ENCODE results near the gene LRRC40. TPM values are rescaled to one million over a fixed set of nuclear protein-coding genes. Genes with fewer than 3 reads are reported as not detected.

Gene LRRC40
- total RNA-seq, 1 experiment from 2014 or later = 15.9 TPM

DNA sequence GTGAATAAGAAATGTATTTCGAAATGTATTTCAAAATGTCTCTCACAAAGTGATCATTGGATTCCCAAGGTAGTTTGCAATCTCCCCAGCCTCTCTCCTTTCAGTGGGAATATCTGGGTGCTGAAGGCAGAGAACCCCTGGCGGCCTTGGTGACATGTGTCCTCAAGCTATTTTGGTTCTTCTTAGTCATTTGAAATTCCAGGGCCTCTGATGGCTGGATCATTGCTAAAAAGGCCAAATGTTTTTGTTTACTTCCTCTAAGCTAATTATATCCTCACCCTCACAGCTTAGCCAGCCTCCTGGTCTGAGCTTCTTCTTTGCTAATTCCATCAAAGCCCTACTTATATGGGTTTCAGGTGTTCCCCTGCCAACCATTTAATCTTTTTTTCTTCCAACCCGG lies 71.2 kb downstream of the LRRC40 start:
- H3K27ac ChIP-seq (ENCODE audit: low read length) = no peak overlapping the region
- no peaks in the 10 kb centered on the region for H3K36me3 ChIP-seq (ENCODE audit: control insufficient read depth, insufficient read depth, low read length)
- BruUV-seq (replicated peaks) = no TSS peak
- POLR2A ChIA-PET = no interaction called here
- 0 out of 2 replicates have a peak, but pooled peaks cover 4% of the 10 kb centered on the region for H3K4me1 ChIP-seq (ENCODE audit: control insufficient read depth, insufficient read depth, low read length)
- no peak for DNase-seq (ENCODE audit: low read depth, low spot score)
- intact Hi-C loops (cut with micrococcal nuclease; ENCODE audit: unreplicated experiment) = loop anchor here (5.0 kb wide), 1 partner anchor 73 kb away; the partner anchor contains the start of gene LRRC40
- TF ChIP-seq, protein P1, sequence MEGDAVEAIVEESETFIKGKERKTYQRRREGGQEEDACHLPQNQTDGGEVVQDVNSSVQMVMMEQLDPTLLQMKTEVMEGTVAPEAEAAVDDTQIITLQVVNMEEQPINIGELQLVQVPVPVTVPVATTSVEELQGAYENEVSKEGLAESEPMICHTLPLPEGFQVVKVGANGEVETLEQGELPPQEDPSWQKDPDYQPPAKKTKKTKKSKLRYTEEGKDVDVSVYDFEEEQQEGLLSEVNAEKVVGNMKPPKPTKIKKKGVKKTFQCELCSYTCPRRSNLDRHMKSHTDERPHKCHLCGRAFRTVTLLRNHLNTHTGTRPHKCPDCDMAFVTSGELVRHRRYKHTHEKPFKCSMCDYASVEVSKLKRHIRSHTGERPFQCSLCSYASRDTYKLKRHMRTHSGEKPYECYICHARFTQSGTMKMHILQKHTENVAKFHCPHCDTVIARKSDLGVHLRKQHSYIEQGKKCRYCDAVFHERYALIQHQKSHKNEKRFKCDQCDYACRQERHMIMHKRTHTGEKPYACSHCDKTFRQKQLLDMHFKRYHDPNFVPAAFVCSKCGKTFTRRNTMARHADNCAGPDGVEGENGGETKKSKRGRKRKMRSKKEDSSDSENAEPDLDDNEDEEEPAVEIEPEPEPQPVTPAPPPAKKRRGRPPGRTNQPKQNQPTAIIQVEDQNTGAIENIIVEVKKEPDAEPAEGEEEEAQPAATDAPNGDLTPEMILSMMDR (IDR thresholded peaks at IDR 0.05) = no peak
- TF ChIP-seq SIN3A (IDR thresholded peaks at IDR 0.05; ENCODE audit: borderline replicate concordance, insufficient read depth, low read depth, low read length) = no peak
- TF ChIP-seq REST (IDR thresholded peaks at IDR 0.05; ENCODE audit: insufficient read depth in 1 of 2, low read depth in 2 of 2, low read length in 1 of 2) = no peak
- TF ChIP-seq TCF7L2 (IDR thresholded peaks at IDR 0.05; ENCODE audit: low read depth, low read length) = no peak
- no peak for TF ChIP-seq POLR2AphosphoS5 (IDR thresholded peaks at IDR 0.05; ENCODE audit: low read depth, low read length)
- peaks cover 4% of the 10 kb centered on the region; the same call in 1 of the 2 replicates for H3K27me3 ChIP-seq (ENCODE audit: control insufficient read depth, insufficient read depth, low read length)
- ATAC-seq = no peak
- no peaks in the 10 kb centered on the region for H3K9me3 ChIP-seq (ENCODE audit: control insufficient read depth, insufficient read depth, low read depth, low read length)
- CTCF ChIA-PET = no interaction called here
- H3K4me3 ChIP-seq (ENCODE audit: low read depth in 2 of 2, low read length in 2 of 2) = no peak overlapping the region
- in situ Hi-C loops (cut with HindIII; ENCODE audit: low pct_unique_long_range_greater_than_20kb, low sequenced_read_pairs) = no loop called here

DNA sequence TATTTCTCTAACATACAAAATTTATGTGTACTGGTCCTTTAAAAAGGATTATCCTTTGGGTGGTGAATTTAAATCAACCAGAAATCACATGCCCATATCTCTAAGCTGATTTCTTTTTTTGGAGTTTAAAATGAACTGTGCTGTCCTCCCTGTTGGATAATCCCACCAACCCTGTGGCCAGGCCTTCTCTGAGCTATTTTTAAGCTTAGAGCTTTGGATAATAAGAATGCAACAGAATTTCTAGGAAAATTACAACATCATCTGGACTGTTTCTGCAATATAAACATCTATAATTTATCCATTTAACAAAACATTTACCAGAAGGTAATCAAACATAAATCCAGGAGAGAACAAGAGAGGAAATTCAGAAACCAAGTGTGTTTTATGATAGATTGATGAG lies 88.3 kb downstream of the LRRC40 start:
- Histone ChIP-seq H3K9me3 (ENCODE audit: control insufficient read depth, insufficient read depth, low read depth, low read length) (no peaks in the 10 kb centered on the region), H3K27ac (ENCODE audit: low read length) (no peak overlapping the region), H3K36me3 (ENCODE audit: control insufficient read depth, insufficient read depth, low read length) (no peaks in the 10 kb centered on the region), H3K4me3 (ENCODE audit: low read depth in 2 of 2, low read length in 2 of 2) (no peak overlapping the region), H3K4me1 (ENCODE audit: control insufficient read depth, insufficient read depth, low read length) (no peaks in the 10 kb centered on the region), H3K27me3 (ENCODE audit: control insufficient read depth, insufficient read depth, low read length) (peaks cover 22% of the 10 kb centered on the region)
- in situ Hi-C loops (cut with HindIII; ENCODE audit: low pct_unique_long_range_greater_than_20kb, low sequenced_read_pairs) (no loop called here), intact Hi-C loops (cut with micrococcal nuclease; ENCODE audit: unreplicated experiment) (no loop called here)
- CTCF ChIA-PET = no interaction called here
- DNase-seq (ENCODE audit: low read depth, low spot score) = no peak
- POLR2A ChIA-PET = no interaction called here
- no peak for ATAC-seq
- no TSS peak for BruUV-seq (replicated peaks)
- TF ChIP-seq, protein P1 (IDR thresholded peaks at IDR 0.05) = no peak
- TF ChIP-seq SIN3A (IDR thresholded peaks at IDR 0.05; ENCODE audit: borderline replicate concordance, insufficient read depth, low read depth, low read length) (no peak), TCF7L2 (IDR thresholded peaks at IDR 0.05; ENCODE audit: low read depth, low read length) (no peak), POLR2AphosphoS5 (IDR thresholded peaks at IDR 0.05; ENCODE audit: low read depth, low read length) (no peak), REST (IDR thresholded peaks at IDR 0.05; ENCODE audit: insufficient read depth in 1 of 2, low read depth in 2 of 2, low read length in 1 of 2) (no peak)

Data from Panc1 (cell line).